Amniotic stem cell (primary cell): Measurements from ENCODE around the gene ABHD1.
"Not testable (repeated sequence)": the region's sequence is repeated elsewhere in the genome, so short reads cannot be mapped to it uniquely, and the experiment has no call there.

ENCODE experiments used
- DNase-seq: peaks from one replicate; lab custom pipeline; 2025; lab: John Stamatoyannopoulos, UW

Gene ABHD1

DNA sequence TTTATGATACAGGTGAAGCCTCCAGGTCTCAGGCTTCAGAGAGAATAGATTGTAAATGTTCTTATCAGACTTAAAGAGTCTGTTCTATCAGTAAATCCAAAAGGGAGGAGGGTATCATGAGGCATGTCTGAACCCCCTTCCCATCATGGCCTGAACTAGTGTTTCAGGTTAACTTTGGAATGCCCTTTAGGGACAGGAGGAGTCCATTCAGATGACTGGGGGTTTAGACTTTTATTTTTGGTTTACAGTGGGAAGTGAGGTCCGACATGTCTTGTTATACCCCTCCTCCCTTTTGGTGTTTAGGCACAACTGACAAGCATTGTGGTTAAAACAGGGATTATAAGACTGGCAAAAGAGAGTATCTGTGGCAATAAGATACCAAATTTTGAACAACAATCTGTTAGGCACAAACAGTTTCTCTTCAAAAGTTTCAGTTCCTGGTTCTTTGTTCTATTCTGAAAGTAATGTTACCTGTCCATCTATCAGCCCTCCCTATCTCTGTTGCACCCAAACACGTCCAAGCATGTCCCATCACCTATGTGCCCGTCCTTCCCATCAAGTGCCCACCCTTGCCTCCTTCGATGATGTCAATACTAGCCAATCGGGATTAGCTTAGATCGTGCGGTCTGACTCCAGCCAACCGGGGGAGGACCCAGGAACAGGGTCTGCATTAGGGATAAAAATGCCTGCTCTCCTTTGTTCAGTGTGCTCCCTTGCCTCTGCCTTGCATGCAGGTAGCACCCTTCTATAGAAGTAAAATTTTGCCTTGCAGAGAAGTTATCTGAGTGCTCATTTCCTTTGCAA, 41.5 kb downstream of the ABHD1 start:
- no peak for DNase-seq

DNA sequence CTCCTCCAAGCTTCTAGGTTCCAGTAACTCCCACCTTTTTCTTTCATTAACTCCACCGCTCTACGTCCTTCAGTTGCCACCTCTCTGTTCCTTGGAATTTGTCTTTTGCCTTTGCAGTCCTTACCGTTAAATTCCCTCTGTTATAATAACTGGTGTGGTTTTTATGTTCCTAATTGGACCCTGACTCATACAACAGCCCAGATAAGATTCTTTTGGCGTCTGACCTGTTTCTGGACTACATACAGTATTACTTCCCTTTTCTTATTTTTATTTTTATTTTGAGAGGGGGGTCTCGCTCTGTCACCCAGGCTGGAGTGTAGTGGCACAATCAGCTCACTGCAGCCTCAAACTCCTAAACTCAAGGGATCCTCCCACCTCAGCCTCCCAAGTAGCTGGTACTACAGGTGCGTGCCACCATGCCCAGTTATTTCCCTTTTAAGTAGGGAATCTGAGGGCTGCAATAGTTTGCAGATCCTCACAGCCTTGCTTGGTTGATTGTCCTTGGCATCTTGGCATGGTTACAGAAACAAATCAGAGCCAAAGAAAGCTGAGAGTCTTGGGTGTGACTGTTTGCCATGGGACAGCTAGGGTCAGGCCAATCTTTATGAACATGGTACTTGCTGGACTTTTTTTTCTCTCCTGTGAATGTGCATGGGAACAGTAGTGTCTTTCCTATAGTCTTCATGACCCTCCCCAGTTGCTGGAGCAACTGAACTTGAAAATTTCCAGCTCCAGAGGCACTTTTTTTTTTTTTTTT, 47.1 kb downstream of the ABHD1 start:
- no peak for DNase-seq

- DNase-seq, result no peak
These were observed 47.8 kb downstream of the ABHD1 start for GRCh38 chr2:27171351-27171848.

GRCh38 chr2:27174638-27175037, 51.0 kb downstream of the ABHD1 start:
- no peak for DNase-seq

GRCh38 chr2:27175330-27175729, 51.7 kb downstream of the ABHD1 start:
- no peak for DNase-seq

GRCh38 chr2:27175781-27176180, 52.2 kb downstream of the ABHD1 start:
- DNase-seq, result not testable (repeated sequence)

DNA sequence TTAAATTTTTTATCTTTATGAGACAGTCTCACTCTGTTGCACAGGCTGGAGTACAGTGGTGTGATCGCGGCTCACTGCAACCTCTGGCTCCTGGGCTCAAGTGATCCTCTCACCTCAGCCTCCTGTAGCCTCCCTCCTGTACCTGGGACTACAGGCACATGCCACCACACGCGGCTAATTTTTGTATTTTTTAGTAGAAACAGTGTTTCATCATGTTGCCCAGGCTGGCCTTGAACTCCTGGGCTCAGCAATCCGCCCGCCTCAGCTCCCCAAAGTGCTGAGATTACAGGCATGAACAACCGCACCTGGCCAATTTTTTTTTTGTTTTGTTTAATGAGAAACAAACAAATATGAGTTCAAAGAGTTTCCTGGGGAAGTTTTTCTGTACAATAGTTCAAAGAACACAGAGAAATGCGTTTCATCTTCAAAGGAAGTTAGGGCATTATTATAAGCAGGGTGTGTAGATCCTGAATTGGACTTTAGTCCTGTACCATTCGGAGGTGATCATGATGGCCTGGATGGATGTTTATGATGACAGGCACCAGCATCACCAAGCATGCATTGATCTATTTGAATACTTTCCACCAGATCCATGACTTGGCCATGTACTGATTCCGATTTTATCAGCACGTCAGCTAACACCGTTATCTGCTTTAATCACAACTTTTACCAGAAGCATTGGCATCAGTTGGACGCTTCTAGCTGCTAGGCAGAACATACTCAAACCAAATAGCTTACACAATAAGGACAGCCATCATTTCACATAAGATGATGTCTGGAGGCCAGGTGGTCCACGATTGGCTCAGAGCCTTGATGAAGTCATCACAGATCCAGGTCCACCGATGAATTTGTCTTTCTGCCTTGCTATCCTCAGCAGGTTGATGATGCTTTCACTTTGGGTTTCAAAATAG, 54.1 kb downstream of the ABHD1 start:
- DNase-seq, result no peak

DNA sequence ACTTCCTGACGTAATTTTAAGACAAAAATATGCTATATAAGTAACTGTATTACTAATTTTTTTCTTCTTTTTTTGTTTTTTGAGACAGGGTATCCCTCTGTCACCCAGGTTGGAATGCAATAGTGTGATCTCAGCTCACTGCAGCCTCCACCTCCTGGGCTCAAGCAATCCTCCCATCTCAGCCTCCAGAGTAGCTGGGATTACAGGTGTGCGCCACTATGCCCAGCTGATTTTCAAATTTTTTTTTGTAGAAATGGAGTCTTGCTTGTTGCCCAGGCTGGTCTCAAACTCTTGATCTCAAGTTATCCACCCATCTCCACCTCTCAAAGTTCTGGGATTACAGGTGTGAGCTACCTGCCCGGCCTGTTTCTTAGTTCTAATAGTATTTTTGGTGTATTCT, 54.9 kb downstream of the ABHD1 start:
- DNase-seq, result no peak

DNA sequence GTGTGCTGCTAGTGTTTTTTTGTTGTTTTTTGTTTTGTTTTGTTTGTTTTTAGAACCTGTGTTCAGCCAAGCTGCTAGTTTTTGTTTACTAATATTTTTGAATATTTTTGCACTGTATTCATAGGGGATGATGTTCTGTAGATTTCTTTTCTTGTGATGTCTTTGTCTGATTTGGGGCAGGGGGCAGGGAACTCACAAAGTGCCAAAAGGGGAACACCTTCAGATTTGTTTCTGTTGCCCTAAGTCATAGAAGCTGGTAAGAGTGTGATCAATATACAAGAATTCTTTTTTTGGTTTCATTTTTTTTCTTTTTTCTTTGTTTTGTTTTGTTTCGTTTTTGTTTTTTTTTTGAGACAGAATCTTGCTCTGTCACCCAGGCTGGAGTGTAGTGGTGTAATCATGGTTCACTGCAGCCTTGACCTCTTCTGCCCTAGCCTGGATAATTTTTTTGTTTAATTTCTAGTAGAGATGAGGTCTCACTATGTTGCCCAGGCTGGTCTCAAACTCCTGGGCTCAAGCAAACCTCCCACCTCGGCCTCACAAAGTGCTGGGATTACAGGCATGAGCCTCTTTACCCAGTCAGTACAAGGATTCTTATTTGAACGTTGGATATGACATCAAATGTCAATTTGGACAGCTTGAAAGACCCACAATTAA, 55.9 kb downstream of the ABHD1 start:
- no peak for DNase-seq
